HG02678 (cell line): ENCODE measurements around the gene PPFIA4.

Experiments used
- ATAC-seq: cut with Tn5 transposase; IDR thresholded peaks from one replicate; pipeline ENCODE4 v1.9.1; 2021; ENCODE audit warnings: mild to moderate bottlenecking, moderate library complexity; ENCODE audit not compliant: unreplicated experiment

The PPFIA4 gene

GRCh38 chr1:203056012-203056411 is 29.7 kb downstream of the PPFIA4 start:
- no peak for ATAC-seq

- no peak for ATAC-seq
Measured at GRCh38 chr1:203056516-203056915, 30.2 kb downstream of the PPFIA4 start.

GRCh38 chr1:203057911-203058675 is 31.8 kb downstream of the PPFIA4 start:
- no peak for ATAC-seq

GRCh38 chr1:203058676-203058935 is 32.3 kb downstream of the PPFIA4 start:
- ATAC-seq = no peak

- ATAC-seq = no peak
Measured at GRCh38 chr1:203059485-203059884, 33.2 kb downstream of the PPFIA4 start.

GRCh38 chr1:203060115-203060514 is 33.8 kb downstream of the PPFIA4 start:
- no peak for ATAC-seq

GRCh38 chr1:203063287-203063686 is 37.0 kb downstream of the PPFIA4 start:
- no peak for ATAC-seq

- ATAC-seq = no peak
Measured at GRCh38 chr1:203065191-203065590, 38.9 kb downstream of the PPFIA4 start.

GRCh38 chr1:203065986-203066385 is 39.7 kb downstream of the PPFIA4 start:
- no peak for ATAC-seq

- no peak for ATAC-seq
Measured at GRCh38 chr1:203066965-203067364, 40.7 kb downstream of the PPFIA4 start.

GRCh38 chr1:203069030-203069747 is 42.9 kb downstream of the PPFIA4 start:
- no peak for ATAC-seq

GRCh38 chr1:203072002-203072602 is 45.8 kb downstream of the PPFIA4 start:
- ATAC-seq = no peak

GRCh38 chr1:203072911-203073310 is 46.6 kb downstream of the PPFIA4 start:
- ATAC-seq = no peak

- ATAC-seq = no peak
Measured at GRCh38 chr1:203073469-203073868, 47.2 kb downstream of the PPFIA4 start.

- ATAC-seq = no peak
Measured at GRCh38 chr1:203074610-203075009, 48.3 kb downstream of the PPFIA4 start.

GRCh38 chr1:203075236-203076030 is 49.1 kb downstream of the PPFIA4 start:
- ATAC-seq = no peak

- ATAC-seq = no peak
Measured at GRCh38 chr1:203076031-203076511, 49.8 kb downstream of the PPFIA4 start.

GRCh38 chr1:203077367-203077766 is 51.1 kb downstream of the PPFIA4 start:
- no peak for ATAC-seq

GRCh38 chr1:203077956-203078355 is 51.7 kb downstream of the PPFIA4 start:
- ATAC-seq = no peak

GRCh38 chr1:203078478-203078877 is 52.2 kb downstream of the PPFIA4 start:
- ATAC-seq = no peak

GRCh38 chr1:203080456-203080855 is 54.2 kb downstream of the PPFIA4 start:
- ATAC-seq = no peak
